ENCODE results near the gene CELF4. TPM values are rescaled to one million over a fixed set of nuclear protein-coding genes. Genes with fewer than 3 reads are reported as not detected.

The CELF4 gene
- total RNA-seq, 1 experiment from 2014 or later: not detected

- no peak for DNase-seq (ENCODE audit: low spot score)
Measured at GRCh38 chr18:37391698-37392548, 173.7 kb downstream of the CELF4 start.

- no peak for DNase-seq (ENCODE audit: low spot score)
Measured at GRCh38 chr18:37391156-37391555, 174.4 kb downstream of the CELF4 start.

- DNase-seq (ENCODE audit: low spot score): no peak
Measured at GRCh38 chr18:37390687-37391086, 174.9 kb downstream of the CELF4 start.

- no peak for DNase-seq (ENCODE audit: low spot score)
Measured at GRCh38 chr18:37389684-37390368, 175.8 kb downstream of the CELF4 start.

GRCh38 chr18:37389041-37389440 lies 176.6 kb downstream of the CELF4 start:
- DNase-seq (ENCODE audit: low spot score): no peak

- no peak for DNase-seq (ENCODE audit: low spot score)
Measured at GRCh38 chr18:37388413-37388812, 177.2 kb downstream of the CELF4 start.

- DNase-seq (ENCODE audit: low spot score): no peak
Measured at GRCh38 chr18:37385846-37386778, 179.5 kb downstream of the CELF4 start.

DNA sequence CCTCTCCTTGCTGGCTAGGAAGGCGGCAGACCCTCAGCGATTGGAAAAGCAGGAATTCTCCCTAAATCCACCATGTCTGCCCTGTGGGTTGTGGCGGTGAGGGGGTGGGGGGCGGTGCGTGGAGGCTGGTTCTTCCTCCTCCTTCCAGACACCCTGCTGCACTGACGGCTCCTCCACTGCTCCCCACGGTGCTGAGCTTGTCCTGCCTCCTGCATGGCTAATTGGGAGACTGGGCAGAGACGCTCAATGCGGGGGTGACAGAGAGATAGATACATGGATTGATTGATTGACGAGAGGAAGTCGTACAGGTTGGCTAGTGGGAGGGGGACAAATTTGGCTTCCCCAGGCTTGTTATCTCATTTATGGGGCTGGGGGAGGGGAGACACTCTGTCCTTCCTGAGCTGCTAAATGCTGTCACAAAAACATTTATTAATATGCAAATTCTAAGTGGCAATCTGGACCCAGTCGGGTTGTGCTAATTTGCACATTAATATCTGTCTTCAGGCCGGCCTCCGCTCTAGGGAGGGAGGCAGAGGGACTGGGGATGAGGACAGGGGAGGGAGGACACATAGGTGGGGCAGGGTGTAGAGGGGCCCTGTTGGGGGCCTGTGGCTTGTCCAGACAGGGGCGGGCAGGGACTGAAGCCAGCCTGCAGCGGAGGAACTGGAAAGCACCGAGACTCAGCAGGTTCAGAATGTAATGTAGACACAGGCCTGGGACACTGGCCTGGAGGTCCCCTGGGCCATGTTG lies 181.6 kb downstream of the CELF4 start:
- no peak for DNase-seq (ENCODE audit: low spot score)

GRCh38 chr18:37383036-37383785 lies 182.4 kb downstream of the CELF4 start:
- peak; percentile 13 for DNase-seq (ENCODE audit: low spot score)

DNA sequence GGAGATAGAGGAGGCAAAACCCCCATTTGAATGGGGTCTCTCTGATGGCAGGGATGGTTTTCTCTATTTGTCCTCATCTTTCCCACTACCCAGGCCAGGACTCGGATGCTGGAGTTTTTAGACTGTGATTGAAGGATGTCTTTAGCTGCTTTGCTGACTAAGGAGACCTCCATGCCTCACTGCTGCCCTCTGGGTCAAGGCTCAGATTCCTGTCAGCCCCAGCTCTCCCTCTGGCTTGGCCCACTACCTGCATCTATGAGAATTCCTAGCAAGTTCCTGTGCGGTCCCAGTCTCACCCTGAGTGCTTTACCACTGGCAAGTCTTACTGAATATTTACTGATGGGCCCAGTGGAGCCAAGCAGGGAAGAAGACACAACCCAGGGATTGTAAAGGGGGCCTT lies 184.0 kb downstream of the CELF4 start:
- DNase-seq (ENCODE audit: low spot score): no peak

GRCh38 chr18:37380546-37381110 lies 185.0 kb downstream of the CELF4 start:
- no peak for DNase-seq (ENCODE audit: low spot score)

DNA sequence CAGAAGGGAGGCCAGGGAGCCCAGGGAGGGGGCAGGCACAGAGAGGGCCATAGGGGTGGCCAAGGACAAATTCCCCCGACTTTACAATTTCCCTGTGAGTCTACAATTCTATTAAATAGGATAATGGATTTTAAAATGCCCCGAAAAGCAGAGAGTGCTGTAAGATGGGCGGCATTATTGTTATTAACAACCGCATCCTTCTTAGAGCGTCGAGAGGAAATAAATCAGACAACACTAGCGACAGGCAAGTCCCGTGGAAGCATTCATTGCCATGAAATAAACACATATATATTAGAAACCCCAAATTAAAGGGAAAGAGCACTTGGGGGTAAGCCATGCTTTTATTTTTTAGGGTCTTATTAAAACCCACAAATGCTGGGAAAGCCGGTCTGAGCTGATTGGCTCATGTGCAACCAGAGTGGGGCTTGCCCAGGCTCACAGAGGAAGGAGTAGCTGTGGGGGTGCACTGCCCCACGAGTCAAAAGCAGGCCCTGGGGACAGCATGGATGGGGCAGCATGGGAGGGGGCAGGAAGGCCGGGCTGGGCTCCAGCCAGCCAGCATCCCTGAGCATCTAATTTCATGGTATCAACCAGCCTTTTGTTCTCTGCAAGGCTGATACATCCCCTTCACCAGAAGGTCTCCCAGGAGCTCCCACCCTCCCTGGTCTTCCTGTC lies 187.1 kb downstream of the CELF4 start:
- no peak for DNase-seq (ENCODE audit: low spot score)

DNA sequence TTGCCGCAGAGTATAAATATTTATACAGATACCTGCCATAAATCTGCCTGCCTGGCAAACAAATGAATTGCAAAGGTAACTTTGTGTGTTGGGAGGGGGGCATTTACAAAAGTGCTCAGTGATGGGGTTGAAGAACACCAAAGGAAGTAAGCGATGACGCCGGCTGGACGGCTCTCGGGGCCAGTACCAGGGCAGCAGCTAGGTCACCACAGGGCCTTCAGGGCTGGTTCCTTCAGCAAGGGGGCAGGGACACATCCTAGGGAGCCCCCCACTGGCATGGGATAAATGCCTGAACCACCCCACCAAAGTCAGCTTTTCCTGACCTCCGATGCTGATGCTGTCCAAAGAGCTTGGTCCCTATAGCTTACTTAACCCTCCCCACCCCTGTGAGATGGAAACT lies 190.4 kb downstream of the CELF4 start:
- no peak for DNase-seq (ENCODE audit: low spot score)

GRCh38 chr18:37368110-37368954 lies 197.3 kb downstream of the CELF4 start:
- no peak for DNase-seq (ENCODE audit: low spot score)

GRCh38 chr18:37364237-37364636 lies 201.4 kb downstream of the CELF4 start:
- peak; percentile 29 for DNase-seq (ENCODE audit: low spot score)

DNA sequence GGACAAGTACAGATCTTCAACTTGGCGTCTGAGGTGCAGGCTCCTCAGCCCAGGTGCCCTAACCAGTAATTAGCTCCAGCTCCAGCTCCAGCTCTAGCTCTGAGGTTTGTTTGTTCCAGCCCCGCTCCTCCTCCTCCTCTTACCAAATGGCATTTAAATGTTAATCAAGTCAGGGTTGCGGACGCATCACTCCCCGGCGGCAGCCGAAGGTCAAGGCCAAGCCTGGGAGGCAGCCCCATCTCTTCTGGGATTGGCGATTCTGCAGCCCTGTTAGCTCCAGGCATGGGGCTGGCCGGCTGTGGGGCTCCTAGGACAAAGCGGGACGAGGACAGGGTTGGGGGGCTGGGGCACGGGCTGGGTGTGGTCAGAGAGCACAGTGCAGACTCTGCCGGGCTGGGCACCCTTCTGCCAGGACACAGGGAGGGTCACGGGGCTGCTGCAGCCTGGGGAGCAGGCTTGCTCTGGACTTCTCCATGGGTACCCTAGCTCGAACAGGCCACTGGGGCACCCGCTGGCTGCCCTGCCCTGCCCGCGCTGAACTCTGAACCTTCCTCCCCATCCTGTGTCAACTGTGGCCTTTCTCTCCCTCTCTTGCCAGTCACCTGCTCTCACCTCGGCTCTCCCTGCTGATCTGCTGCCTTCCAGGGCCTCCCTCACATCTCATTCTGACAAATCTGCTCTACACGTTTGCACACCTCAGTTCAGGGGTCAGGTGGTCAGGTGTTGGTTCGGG lies 203.3 kb downstream of the CELF4 start:
- DNase-seq (ENCODE audit: low spot score): no peak

DNA sequence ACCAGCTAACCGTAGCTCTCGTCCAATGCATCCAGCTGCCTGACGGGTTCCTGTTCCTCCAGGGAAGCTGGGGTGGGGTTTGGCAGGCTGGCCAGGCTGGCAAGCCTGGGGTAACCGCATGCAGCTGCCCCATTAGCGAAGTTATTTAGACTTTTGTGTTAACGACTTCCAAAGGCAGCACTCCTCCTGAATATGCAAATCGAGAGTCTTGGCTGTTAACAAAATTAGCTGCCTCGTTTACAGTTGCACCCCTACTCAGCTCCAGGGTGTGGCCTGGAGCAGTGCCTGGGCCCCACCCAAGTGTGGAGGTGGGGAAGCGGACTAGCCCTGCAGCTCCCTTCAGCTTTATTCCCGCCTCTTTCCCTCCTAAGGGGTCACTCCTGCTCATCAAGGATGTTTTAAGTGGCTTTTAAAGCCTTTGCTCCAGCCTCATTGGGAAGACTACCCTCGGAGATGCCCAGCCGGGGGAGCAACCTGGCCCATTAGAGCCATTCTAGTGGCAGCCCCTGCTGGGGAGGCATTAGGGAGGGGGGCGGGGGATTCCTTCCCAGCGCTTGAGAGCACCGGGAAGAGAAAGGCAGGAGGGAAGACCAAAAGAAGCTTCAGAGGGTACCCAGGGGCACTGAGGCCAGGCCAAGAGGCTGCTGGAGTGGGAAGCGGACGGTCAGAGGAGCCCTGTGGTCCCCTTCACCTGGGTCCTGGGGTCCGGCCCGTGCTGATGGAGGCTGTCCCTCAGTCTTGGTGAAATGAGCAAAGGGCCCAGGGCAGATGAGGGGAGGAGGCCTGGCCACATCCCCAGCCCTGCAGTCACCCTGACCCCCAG lies 204.1 kb downstream of the CELF4 start:
- no peak for DNase-seq (ENCODE audit: low spot score)

Data from H4 (cell line).